Measurements from ENCODE around the gene SST.

SST gene

DNA sequence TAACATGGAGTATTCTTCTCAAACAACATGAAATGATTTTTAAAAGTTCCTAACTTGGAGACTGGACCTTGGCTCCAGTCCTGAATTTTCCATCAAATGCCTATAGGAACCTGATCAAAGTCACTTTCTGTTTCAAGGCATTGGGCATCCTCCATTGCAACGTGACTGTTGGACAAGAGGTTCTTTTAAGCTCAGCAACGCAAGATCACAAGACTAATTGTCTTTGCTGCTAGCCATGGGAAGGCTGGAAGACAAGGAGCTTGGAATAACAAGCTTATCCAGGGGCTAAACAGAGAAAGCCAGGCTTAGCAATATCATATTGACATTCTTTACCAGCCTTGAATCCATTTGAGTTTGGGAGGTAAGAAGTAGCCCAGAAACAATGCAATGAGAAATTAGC, 48.3 kb downstream of the SST start:
- Mint-ChIP-seq H3K9me3 (no peaks in the 10 kb centered on the region), H3K27ac (no peak overlapping the region), H3K36me3 (no peaks in the 10 kb centered on the region), H3K4me1 (no peaks in the 10 kb centered on the region), H3K4me3 (no peak overlapping the region), H3K27me3 (no peaks in the 10 kb centered on the region)

- H3K4me3 Mint-ChIP-seq: no peak overlapping the region
- H3K9me3 Mint-ChIP-seq: no peaks in the 10 kb centered on the region
- no peak overlapping the region for H3K27ac Mint-ChIP-seq
- H3K27me3 Mint-ChIP-seq: no peaks in the 10 kb centered on the region
- H3K4me1 Mint-ChIP-seq: no peaks in the 10 kb centered on the region
- no peaks in the 10 kb centered on the region for H3K36me3 Mint-ChIP-seq
Observed at GRCh38 chr3:187619461-187619860, 50.7 kb downstream of the SST start.
